ENCODE results near the gene NELFCD. TPM values are rescaled to one million over a fixed set of nuclear protein-coding genes. Genes with fewer than 3 reads are reported as not detected.

Gene NELFCD
- total RNA-seq, 2 donors from 2014 or later: 55.0 to 85.2 TPM

GRCh38 chr20:58971429-58971828 lies 9.6 kb upstream of the NELFCD start:
- DNase-seq (ENCODE audit: low spot score): no peak

GRCh38 chr20:58973179-58973578 lies 7.9 kb upstream of the NELFCD start:
- Histone ChIP-seq H3K9me3 (no peaks in the 10 kb centered on the region), H3K4me3 (no peak overlapping the region), H3K36me3 (no peaks in the 10 kb centered on the region), H3K4me1 (replicated peaks) (no peaks in the 10 kb centered on the region), H3K27ac (no peak overlapping the region), H3K27me3 (replicated peaks; ENCODE audit: insufficient read depth) (no peaks in the 10 kb centered on the region)
- 85% methylated on average over 4 of the region's 4 CpGs for WGBS
- DNase-seq (ENCODE audit: low spot score): no peak
- TF ChIP-seq CTCF (IDR thresholded peaks at IDR 0.05) (no peak), POLR2A (IDR thresholded peaks at IDR 0.05) (no peak), POLR2AphosphoS5 (IDR thresholded peaks at IDR 0.05) (no peak)
- intact Hi-C loops (cut with DNase I): no loop called here

More at GRCh38 chr20:58971429-58971828, 9.6 kb upstream of the NELFCD start:
- intact Hi-C loops (cut with DNase I): no loop called here
- WGBS: 75% methylated on average over 6 of the region's 6 CpGs
- no peaks in the 10 kb centered on the region for H3K9me3 ChIP-seq
- no peaks in the 10 kb centered on the region for H3K4me1 ChIP-seq (replicated peaks)
- no peaks in the 10 kb centered on the region for H3K27me3 ChIP-seq (replicated peaks; ENCODE audit: insufficient read depth)
- H3K4me3 ChIP-seq: no peak overlapping the region
- no peaks in the 10 kb centered on the region for H3K36me3 ChIP-seq
- TF ChIP-seq POLR2AphosphoS5 (IDR thresholded peaks at IDR 0.05) (no peak), POLR2A (IDR thresholded peaks at IDR 0.05) (no peak), CTCF (IDR thresholded peaks at IDR 0.05) (no peak)
- no peak overlapping the region for H3K27ac ChIP-seq

GRCh38 chr20:58973866-58974265 lies 7.2 kb upstream of the NELFCD start:
- TF ChIP-seq POLR2A (IDR thresholded peaks at IDR 0.05): no peak
- TF ChIP-seq CTCF (IDR thresholded peaks at IDR 0.05): no peak
- no peak for TF ChIP-seq POLR2AphosphoS5 (IDR thresholded peaks at IDR 0.05)
- WGBS: 97% methylated on average over 3 of the region's 3 CpGs
- no peaks in the 10 kb centered on the region for H3K9me3 ChIP-seq
- no peak for DNase-seq (ENCODE audit: low spot score)
- H3K27me3 ChIP-seq (replicated peaks; ENCODE audit: insufficient read depth): no peaks in the 10 kb centered on the region
- H3K4me1 ChIP-seq (replicated peaks): no peaks in the 10 kb centered on the region
- H3K27ac ChIP-seq: no peak overlapping the region
- intact Hi-C loops (cut with DNase I): no loop called here
- H3K4me3 ChIP-seq: no peak overlapping the region
- no peaks in the 10 kb centered on the region for H3K36me3 ChIP-seq

- Histone ChIP-seq H3K27ac (no peak overlapping the region), H3K4me1 (replicated peaks) (no peaks in the 10 kb centered on the region), H3K27me3 (replicated peaks; ENCODE audit: insufficient read depth) (no peaks in the 10 kb centered on the region), H3K36me3 (no peaks in the 10 kb centered on the region), H3K9me3 (no peaks in the 10 kb centered on the region), H3K4me3 (no peak overlapping the region)
- no peak for DNase-seq (ENCODE audit: low spot score)
- intact Hi-C loops (cut with DNase I): no loop called here
- WGBS: 100% methylated on average over 1 of the region's 1 CpG
- TF ChIP-seq POLR2AphosphoS5 (IDR thresholded peaks at IDR 0.05) (no peak), CTCF (IDR thresholded peaks at IDR 0.05) (no peak), POLR2A (IDR thresholded peaks at IDR 0.05) (no peak)
Observed at GRCh38 chr20:58975353-58975752, 5.7 kb upstream of the NELFCD start.

- Histone ChIP-seq H3K27me3 (replicated peaks; ENCODE audit: insufficient read depth) (no peaks in the 10 kb centered on the region), H3K4me3 (no peak overlapping the region), H3K4me1 (replicated peaks) (no peaks in the 10 kb centered on the region), H3K36me3 (no peaks in the 10 kb centered on the region), H3K27ac (no peak overlapping the region), H3K9me3 (no peaks in the 10 kb centered on the region)
- WGBS: 95% methylated on average over 3 of the region's 3 CpGs
- no peak for TF ChIP-seq CTCF (IDR thresholded peaks at IDR 0.05)
- no peak for TF ChIP-seq POLR2AphosphoS5 (IDR thresholded peaks at IDR 0.05)
- no peak for TF ChIP-seq POLR2A (IDR thresholded peaks at IDR 0.05)
- no peak for DNase-seq (ENCODE audit: low spot score)
- intact Hi-C loops (cut with DNase I): no loop called here
Observed at GRCh38 chr20:58976061-58976730, 4.9 kb upstream of the NELFCD start.
